Peyer's patch (tissue), 4 donors: ENCODE data around the gene KNSTRN.

ENCODE experiments used
- CTCF ChIP-seq, 6 experiments: fragments of 450-650 bp in 4 of 6; fragments of 200-600 bp in 2 of 6; sonication (generic) in 1 of 6; IDR thresholded peaks; one replicate each; pipeline ENCODE4 v1.5.1; 2017 to 2019; ENCODE audit warnings: antibody characterized with exemption in 6 of 6, mild to moderate bottlenecking in 3 of 6, moderate library complexity in 1 of 6
- POLR2A ChIP-seq, 2 donors: fragments of 450-650 bp; IDR thresholded peaks; one replicate each; pipeline ENCODE4 v1.5.1; 2017; ENCODE audit warnings: antibody characterized with exemption in 2 of 2, mild to moderate bottlenecking in 2 of 2, moderate library complexity in 2 of 2

- TF ChIP-seq CTCF (IDR thresholded peaks at IDR 0.05), result no peak
- no peak for TF ChIP-seq POLR2A (IDR thresholded peaks at IDR 0.05)
Measured at GRCh38 chr15:40363611-40364010, 18.9 kb upstream of the KNSTRN start.
